ENCODE measurements around the gene ATP6V0A1.

DNA sequence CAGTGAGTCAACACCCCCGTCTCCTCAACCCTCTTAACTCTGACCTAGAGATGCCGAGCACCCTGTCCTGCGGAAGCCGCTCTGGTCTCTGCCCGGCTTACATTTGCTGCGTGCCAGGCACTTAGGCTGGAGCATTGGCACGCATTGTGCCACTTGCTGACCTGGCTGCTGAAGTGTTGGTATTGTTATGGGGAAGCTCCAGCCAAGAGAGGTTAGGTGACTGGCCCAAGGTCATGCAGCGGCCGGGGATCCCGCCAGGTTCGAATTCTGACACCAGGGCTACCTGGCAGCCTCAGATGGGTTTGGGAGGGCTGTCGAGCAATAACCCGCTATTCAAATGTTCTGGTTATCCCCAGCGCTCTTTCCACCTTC, 89.0 kb downstream of the ATP6V0A1 start:
- TF ChIP-seq POLR2AphosphoS5 (IDR thresholded peaks at IDR 0.05) = no peak
- no peak for TF ChIP-seq EZH2 (IDR thresholded peaks at IDR 0.05; ENCODE audit: borderline replicate concordance, insufficient read depth, low read length, poor library complexity, severe bottlenecking)

All from neural cell (in vitro differentiated cells).